ENCODE results near the gene GALNS. TPM values are rescaled to one million over a fixed set of nuclear protein-coding genes. Genes with fewer than 3 reads are reported as not detected.
A peak's percentile ranks its signal among the peaks of the same experiment; 100 is the strongest.

Gene GALNS
- total RNA-seq, 6 experiments from 2014 or later: 16.6 to 20.7 (median 18.2) TPM

DNA sequence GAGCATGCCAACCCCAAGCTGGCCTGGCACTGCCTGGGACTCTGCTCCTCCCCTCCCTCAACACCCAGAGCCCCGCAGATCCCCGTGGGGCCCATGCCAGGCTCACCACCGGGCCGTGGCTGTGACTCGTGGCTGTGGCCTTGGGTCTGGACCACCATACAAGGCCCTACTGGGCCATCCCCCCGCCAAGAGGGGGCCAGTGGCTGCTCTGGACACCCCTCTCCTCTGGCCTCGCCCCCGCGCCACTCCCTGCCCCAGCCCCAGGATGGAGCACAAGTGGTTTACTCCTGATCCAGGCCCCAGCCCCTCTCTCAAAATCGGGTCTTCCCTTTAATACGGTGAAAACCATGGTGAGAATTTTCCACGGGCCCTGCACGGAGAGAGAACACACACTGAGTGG lies 6.7 kb upstream of the GALNS start:
- Mint-ChIP-seq H3K4me3 (no peak overlapping the region), H3K36me3 (ENCODE audit: low read depth) (no peaks in the 10 kb centered on the region), H3K27me3 (ENCODE audit: insufficient read depth) (peaks cover 3% of the 10 kb centered on the region), H3K4me1 (ENCODE audit: low read depth) (peaks cover 3% of the 10 kb centered on the region), H3K9me3 (no peaks in the 10 kb centered on the region), H3K27ac (no peak overlapping the region)
- TF ChIP-seq, protein P1, sequence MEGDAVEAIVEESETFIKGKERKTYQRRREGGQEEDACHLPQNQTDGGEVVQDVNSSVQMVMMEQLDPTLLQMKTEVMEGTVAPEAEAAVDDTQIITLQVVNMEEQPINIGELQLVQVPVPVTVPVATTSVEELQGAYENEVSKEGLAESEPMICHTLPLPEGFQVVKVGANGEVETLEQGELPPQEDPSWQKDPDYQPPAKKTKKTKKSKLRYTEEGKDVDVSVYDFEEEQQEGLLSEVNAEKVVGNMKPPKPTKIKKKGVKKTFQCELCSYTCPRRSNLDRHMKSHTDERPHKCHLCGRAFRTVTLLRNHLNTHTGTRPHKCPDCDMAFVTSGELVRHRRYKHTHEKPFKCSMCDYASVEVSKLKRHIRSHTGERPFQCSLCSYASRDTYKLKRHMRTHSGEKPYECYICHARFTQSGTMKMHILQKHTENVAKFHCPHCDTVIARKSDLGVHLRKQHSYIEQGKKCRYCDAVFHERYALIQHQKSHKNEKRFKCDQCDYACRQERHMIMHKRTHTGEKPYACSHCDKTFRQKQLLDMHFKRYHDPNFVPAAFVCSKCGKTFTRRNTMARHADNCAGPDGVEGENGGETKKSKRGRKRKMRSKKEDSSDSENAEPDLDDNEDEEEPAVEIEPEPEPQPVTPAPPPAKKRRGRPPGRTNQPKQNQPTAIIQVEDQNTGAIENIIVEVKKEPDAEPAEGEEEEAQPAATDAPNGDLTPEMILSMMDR (IDR thresholded peaks at IDR 0.05): no peak
- no peak for DNase-seq

DNA sequence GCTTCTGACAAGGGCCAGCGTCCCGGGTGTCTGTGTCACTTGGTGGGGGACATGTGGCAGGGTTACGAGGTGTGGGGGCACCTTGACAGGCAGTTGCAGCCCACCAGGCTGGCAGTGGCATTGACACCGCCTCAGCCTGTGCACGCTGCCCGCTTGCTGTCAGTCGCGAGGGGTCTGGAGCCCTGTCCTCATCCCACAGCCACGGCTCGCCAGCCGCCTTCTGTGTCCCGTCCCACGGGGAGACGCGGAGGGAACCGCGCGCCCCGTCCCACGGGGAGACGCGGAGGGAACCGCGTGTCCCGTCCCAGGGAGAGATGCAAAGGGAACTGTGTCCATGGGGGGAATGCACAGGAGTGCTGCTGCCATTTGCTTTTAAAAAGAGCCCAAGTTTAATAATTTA lies 6.2 kb upstream of the GALNS start:
- Mint-ChIP-seq H3K27me3 (ENCODE audit: insufficient read depth) (peaks cover 3% of the 10 kb centered on the region), H3K4me3 (no peak overlapping the region), H3K27ac (no peak overlapping the region), H3K4me1 (ENCODE audit: low read depth) (peaks cover 8% of the 10 kb centered on the region), H3K36me3 (ENCODE audit: low read depth) (peaks cover 1% of the 10 kb centered on the region), H3K9me3 (no peaks in the 10 kb centered on the region)
- DNase-seq: no peak
- TF ChIP-seq, protein P1 (IDR thresholded peaks at IDR 0.05): no peak

DNA sequence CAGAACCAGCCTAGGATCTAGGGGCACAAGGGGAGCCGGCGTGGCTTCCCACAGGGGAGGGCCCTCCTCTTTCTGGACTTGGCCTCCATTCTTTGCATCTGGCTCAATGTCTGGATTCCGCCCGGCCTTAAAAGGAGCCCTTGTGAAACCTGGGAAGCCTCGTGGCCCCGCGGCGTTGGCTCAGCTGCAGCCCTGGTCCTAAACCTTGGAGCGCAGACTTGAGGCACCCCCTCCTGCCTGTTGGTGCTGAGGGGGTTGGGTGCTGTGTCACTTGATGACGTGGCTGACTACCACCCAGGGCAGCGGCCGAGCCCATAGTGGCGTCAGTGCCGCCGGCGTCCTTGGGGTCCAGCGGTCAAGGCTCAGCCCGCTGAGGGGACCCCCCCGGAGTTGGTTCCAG lies 4.6 kb upstream of the GALNS start:
- TF ChIP-seq, protein P1 (IDR thresholded peaks at IDR 0.05): no peak
- DNase-seq: no peak
- H3K9me3 Mint-ChIP-seq: no peaks in the 10 kb centered on the region
- H3K27ac Mint-ChIP-seq: no peak overlapping the region
- H3K36me3 Mint-ChIP-seq (ENCODE audit: low read depth): peaks cover 7% of the 10 kb centered on the region
- H3K4me3 Mint-ChIP-seq: no peak overlapping the region
- H3K27me3 Mint-ChIP-seq (ENCODE audit: insufficient read depth): peaks cover 3% of the 10 kb centered on the region
- H3K4me1 Mint-ChIP-seq (ENCODE audit: low read depth): peaks cover 11% of the 10 kb centered on the region

DNA sequence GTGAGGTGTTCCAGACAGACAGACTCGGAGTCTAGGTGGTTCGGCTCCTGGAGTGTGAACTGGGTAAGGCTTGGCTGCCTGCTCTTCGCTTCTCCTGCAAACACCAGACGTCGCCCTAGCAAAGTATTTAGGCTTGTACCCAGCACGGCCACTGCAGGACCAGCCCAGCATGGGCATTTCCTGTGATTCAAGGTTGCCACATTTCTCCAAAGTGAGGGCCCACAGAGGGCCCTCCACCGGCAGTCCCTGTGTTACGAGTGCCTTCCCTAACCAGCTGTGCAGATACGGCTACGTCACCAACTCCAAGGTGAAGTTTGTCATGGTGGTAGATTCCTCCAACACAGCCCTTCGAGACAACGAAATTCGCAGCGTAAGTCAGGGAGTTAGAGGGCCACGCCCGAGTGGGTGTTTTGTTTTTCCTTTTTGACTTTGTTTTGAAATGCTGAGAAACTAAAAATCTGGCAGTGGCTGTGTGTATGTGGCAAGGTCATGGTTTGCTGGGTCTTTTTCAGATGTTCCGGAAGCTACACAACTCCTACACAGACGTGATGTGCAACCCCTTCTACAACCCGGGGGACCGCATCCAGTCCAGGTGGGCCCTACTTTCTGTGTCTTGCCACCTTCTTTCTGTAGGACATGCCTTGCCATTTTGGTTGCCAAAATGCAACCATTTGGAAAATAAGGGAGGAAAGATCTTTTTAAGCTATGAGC lies 2.8 kb upstream of the GALNS start:
- no peak overlapping the region for H3K27ac Mint-ChIP-seq
- H3K4me3 Mint-ChIP-seq: no peak overlapping the region
- H3K27me3 Mint-ChIP-seq (ENCODE audit: insufficient read depth): peaks cover 3% of the 10 kb centered on the region
- no peak for DNase-seq
- TF ChIP-seq, protein P1 (IDR thresholded peaks at IDR 0.05): no peak
- peaks cover 21% of the 10 kb centered on the region for H3K4me1 Mint-ChIP-seq (ENCODE audit: low read depth)
- peaks cover 7% of the 10 kb centered on the region for H3K36me3 Mint-ChIP-seq (ENCODE audit: low read depth)
- H3K9me3 Mint-ChIP-seq: no peaks in the 10 kb centered on the region

DNA sequence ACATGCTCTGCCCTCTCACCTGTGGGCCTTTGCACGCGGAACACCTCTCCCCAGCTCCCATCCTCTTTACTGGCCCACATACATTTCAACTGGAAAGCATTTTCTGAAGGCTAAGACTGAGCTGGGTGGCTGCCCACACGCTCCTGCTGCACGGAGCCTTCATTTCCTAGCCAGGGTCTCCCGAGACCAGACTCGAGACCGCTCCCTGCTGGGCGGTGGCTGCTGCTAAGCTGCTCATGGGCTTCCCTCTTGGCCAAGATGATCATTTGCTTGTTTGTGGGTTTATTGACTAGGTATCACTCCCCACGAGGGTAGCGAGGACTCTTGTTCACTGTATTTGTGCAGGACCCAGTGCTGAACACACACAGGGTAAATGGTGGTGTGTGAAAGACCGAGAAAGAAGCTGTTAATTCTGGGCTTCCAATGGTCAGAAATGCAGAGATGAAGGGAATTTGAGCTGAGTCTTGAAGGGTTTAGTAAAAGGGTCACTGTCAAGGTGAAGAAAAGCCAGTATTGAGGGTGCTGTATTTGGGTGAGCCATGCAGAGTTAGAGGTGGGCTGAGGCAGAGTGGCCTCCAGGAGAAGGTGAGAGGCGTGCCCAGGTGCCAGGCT lies 1.1 kb upstream of the GALNS start:
- peaks cover 3% of the 10 kb centered on the region for H3K27me3 Mint-ChIP-seq (ENCODE audit: insufficient read depth)
- H3K27ac Mint-ChIP-seq: peak overlapping the region; percentile 82
- H3K36me3 Mint-ChIP-seq (ENCODE audit: low read depth): peaks cover 7% of the 10 kb centered on the region
- peak; percentile 69 for DNase-seq
- H3K4me3 Mint-ChIP-seq: peak overlapping the region; percentile 99
- peaks cover 21% of the 10 kb centered on the region for H3K4me1 Mint-ChIP-seq (ENCODE audit: low read depth)
- H3K9me3 Mint-ChIP-seq: no peaks in the 10 kb centered on the region
- TF ChIP-seq, protein P1 (IDR thresholded peaks at IDR 0.05): peak; percentile 80
